Smooth muscle cell of the brain vasculature (primary cell): ENCODE measurements around the gene TOMM34.

Experiments used
- DNase-seq: peaks from one replicate; pipeline ENCODE4 v3.0.0-alpha.2; 2012; ENCODE audit warnings: low read depth, low spot score

The TOMM34 gene

GRCh38 chr20:44963325-44964215 is 3.4 kb upstream of the TOMM34 start:
- DNase-seq, result no peak

DNA sequence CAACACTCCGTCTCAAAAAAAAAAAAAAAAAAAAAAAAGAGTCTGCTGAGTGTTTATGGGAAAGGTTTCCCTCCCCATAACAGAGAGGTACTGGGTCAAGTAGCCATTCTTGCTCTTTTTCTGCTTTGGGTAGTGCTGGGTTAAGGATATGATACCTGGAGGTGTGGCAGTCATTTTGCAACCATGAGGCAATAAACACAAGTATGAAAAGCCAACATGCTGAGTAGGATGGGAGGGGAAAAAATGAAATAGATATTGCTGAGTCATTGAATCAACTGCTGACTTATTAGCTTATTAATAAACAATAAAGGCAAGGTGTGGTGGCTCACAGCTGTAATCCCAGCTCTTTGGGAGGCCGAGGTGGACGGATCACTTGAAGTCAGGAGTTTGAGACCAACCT is 2.3 kb upstream of the TOMM34 start:
- DNase-seq, result no peak

DNA sequence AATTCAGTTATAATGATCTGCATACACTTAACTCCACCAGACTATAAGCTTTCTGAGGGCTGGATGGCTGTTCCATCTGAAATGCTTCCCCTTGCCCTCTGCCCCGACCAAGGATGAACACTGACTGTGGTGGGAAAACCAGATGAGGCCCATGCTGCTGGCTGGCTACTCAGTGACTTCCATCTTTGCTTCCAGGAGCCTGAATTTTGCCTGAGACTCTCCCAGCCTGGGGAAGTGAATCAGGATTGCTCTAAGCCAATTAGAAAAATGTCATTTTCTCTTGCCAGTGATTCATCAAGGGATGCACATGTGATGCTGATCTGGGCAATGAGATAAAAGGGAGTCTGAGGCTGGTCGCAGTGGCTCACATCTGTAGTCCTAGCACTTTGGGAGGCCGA is 1.7 kb upstream of the TOMM34 start:
- DNase-seq, result no peak

DNA sequence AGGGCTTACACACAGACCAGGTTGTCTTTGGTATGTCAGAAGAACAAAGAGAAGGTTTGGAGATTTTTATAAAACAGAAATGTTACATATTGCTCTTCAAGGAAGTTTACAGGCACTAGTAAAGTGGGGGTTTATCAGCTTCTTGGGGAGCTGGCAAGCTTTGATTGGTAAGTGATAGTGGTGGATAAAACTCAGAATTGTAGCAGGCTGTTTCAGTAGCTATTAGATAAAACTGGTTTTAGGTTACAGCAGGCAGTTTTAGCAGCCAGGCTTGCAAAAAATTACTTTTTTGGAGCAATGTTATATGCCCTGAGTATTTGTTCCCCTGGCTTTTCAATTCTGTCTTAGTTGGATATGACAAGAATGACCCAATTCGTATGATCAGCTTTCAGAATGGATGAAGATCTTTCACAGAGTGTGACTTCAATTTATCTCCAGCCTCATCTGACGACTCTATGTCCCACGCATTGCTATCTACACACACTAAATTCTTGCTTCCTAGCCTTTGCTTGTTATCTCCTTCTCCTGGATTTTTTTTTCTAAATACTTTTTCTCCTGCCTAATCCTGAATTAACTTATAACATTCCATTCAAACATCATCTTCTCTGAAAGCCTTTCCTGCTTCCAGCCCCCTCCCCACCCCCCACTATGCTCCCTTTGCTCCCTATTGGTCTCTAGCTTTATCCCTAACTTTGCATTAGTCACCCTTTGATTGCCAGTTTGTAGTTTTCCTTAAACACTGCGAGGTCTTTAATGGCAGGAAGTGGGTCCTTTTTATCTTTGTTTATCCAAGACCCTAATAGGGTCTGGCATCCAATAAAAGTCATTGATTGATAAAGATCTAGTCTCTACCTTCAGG is 1.0 kb upstream of the TOMM34 start:
- no peak for DNase-seq

DNA sequence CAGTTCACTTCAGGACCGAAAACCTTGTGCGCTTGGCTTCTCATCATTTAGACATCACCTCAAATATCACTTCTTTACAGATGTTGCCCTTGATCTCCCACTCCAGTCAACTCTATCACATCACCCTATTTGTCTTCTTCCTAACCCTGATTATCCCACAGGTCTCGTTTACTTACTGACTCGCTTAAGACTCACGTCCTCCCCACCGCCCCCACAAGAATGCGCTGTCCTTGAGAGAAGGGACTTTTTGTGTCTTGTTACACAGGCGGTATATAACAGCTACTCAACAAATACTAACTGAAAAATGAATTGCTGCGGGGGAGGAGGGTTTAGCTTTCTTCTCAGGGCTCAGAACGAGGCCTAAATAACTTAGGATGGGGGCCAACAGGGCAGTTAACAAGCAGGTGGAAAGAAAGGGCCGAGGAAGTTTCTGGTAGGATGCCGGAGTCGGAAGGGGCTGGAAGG is 527 bp downstream of the TOMM34 start:
- DNase-seq, result no peak

GRCh38 chr20:44959082-44959637 is 1.0 kb downstream of the TOMM34 start:
- DNase-seq, result no peak

GRCh38 chr20:44958276-44958675 is 1.9 kb downstream of the TOMM34 start:
- no peak for DNase-seq

DNA sequence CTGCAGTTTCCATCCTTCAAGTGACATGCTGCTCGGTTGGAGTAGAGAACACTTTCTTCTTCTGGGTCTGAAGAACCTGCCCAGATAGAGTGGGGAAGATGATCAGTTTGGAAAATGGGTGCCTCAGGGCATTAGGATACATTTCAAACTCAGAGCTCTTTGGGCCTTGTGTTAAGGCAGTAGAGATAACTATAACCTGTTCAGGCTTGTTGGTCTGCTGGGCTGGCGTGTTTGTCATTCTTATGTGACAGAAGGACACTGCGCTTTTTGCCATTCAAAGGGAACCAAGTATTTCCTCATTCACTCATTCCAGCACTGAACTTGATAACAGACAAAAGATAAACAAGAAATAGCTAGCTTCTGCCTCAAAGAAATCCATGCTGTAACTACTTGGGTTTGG is 3.8 kb downstream of the TOMM34 start:
- no peak for DNase-seq

- no peak for DNase-seq
Measured at GRCh38 chr20:44955270-44955669, 4.9 kb downstream of the TOMM34 start.

DNA sequence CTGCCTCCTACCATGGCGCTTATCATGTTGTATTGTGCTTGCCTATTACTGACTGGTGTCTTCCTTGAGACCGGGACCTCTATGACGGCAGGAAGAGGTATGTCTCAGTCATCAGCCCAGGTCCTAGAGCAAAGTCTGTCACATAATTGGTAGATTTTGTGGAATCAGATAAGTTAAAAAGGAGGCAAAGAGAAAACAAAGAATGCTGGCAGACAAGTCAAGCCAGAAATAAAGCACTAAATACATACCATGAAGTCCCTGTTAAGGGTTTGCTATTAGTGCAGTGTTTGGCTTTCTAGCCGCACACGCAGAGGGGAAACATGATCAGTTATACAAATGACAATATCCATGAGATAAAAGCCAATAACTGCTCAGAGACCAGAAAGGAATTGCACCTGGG is 6.0 kb downstream of the TOMM34 start:
- no peak for DNase-seq

- DNase-seq, result no peak
Measured at GRCh38 chr20:44952731-44953130, 7.5 kb downstream of the TOMM34 start.

DNA sequence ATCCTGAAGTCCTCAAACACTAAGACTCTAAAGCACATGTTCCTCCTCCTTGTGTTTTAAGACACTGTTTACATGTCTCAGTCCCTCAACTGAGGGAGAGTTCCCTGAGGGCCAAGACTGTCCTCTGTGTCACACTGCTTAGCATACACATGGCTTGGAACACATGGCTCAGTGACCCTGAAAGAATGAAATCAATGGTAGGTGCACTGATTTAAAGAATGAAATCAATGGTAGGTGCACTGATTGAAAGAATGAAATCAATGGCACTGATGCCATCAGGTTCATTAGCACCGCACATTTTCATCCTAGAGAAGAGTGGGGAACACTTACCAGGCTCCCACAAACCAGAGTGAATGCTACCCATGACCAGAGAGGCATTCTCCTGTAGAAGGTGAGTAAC is 9.8 kb downstream of the TOMM34 start:
- DNase-seq, result no peak

GRCh38 chr20:44948513-44948912 is 11.7 kb downstream of the TOMM34 start:
- no peak for DNase-seq

- no peak for DNase-seq
Measured at GRCh38 chr20:44948107-44948506, 12.1 kb downstream of the TOMM34 start.

GRCh38 chr20:44946271-44946852 is 13.8 kb downstream of the TOMM34 start:
- no peak for DNase-seq

DNA sequence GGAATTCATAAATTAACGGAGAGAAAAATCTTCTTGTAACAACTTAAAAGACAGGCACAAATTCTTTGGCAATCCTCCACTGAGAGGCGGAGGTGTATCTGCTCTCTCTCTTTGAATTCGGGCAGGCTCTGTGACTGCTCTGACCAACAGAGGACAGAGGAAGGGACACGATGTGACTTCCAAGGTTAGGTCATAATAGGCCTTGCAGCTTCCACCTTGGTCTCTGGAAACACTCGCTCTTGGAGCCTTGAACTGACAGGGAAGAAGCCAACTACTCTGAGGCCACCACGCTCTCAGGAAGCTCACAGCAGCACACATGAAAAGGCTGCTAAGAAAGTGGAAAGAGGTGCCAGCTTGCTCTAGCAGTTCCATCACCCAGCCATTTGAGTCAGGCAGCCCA is 14.9 kb downstream of the TOMM34 start:
- no peak for DNase-seq

DNA sequence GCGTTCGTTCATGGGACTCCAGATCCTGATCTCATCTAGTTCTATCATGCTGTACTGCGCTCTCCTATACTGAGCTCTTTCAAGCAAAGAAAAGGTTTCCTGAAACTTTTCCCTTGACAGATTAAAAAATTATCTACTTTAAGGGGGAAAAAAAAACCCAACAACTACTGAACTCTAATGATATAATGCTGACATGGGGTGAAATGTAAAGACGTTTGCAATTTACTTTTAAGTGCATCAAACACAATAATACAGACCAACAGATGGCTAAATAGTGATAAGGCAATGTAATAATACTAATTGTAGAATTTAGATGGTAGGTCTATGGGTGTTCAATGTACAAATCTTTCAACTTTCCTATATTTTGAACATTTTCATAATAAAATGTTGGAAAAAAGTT is 16.4 kb downstream of the TOMM34 start:
- no peak for DNase-seq

DNA sequence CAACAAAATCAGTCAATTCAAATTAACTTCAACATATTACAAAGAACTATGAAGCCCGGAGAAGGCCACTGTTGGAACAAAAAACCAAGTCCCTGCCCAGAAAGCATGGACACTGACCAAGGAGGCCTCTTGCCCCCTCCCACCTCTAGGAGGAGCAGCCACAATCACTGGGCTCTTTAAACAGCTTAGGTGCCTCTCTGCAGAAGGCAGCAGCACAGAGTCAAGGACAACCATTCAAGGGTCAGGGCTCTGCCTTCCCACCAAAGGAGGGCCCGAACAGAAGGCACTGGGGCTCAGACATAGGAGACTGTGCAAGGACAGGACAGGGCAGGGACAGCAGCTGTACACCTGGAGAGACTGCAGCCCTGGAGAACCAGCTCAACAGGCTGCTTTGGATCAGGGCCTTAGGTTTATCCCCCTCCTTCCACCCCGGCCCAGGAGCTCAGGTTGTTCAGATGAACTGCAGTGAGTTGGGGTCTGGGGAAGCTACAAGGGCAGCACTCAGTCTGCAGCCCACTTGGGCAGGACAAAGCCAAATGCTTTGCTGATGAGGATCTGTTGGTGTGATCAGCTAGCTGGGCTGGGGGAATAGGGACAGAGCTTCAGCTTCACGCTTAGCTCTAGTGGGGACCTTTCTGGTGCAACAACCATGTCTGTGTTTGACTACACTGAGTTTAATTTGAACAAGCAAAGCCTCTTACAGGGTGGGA is 17.8 kb downstream of the TOMM34 start:
- no peak for DNase-seq

DNA sequence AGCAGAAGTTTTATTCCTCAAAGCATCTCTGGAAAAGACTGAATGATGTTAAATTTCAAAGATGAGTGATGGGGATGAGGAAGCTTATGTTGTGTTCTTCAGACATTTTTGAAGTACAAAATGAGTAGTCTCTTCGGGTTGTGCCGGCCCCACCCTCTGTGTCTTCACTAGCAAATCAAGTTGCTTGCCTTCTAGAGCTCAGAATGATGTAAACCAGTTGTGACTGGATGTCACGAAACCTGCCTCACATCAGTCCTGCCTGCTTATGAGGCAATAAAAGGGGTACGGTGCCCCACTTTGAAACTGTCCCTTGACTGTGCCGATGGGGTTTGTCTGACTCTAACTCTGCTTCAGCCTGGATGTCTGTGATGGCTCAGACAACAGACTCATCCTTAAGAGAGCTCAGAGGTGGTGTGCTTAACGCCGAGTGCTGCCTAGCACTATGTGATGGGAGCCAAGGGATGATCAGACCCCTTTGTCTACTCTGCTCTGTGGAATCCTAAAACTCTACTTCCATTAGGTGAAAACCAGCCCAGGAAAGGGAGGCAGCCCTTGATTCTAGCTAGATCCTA is 19.0 kb downstream of the TOMM34 start:
- DNase-seq, result no peak

GRCh38 chr20:44938637-44939036 is 21.6 kb downstream of the TOMM34 start:
- DNase-seq, result no peak

- DNase-seq, result no peak
Measured at GRCh38 chr20:44936510-44936909, 23.7 kb downstream of the TOMM34 start.
